ENCODE results near the gene AVPI1.

- no peak for TF ChIP-seq MXI1 (IDR thresholded peaks at IDR 0.05; ENCODE audit: borderline replicate concordance, low read depth, low read length)
- TF ChIP-seq EHMT2 (IDR thresholded peaks at IDR 0.05; ENCODE audit: borderline replicate concordance, low read depth, low read length): no peak
- no peak for TF ChIP-seq KLF9 (CRISPR knock-in tag; IDR thresholded peaks at IDR 0.05; ENCODE audit: low read depth)
- TF ChIP-seq MEIS1 (CRISPR knock-in tag; IDR thresholded peaks at IDR 0.05; ENCODE audit: borderline replicate concordance): no peak
- TF ChIP-seq, protein P1, sequence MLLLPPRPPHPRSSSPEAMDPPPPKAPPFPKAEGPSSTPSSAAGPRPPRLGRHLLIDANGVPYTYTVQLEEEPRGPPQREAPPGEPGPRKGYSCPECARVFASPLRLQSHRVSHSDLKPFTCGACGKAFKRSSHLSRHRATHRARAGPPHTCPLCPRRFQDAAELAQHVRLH (CRISPR knock-in tag; IDR thresholded peaks at IDR 0.05; ENCODE audit: borderline replicate concordance, low read depth): no peak
- TF ChIP-seq SMARCC2 (IDR thresholded peaks at IDR 0.05): no peak
- no peak for TF ChIP-seq SMC3 (IDR thresholded peaks at IDR 0.05; ENCODE audit: low read length)
Measured at GRCh38 chr10:97666992-97667391, 20.0 kb downstream of the AVPI1 start.

Data from HepG2 (cell line).